Left renal cortex interstitium (tissue), 4 donors: Measurements from ENCODE around the gene PSMD8. TPM values are rescaled to one million over a fixed set of nuclear protein-coding genes. Genes with fewer than 3 reads are reported as not detected.
A peak's percentile ranks its signal among the peaks of the same experiment; 100 is the strongest.
"Not testable (repeated sequence)": the region's sequence is repeated elsewhere in the genome, so short reads cannot be mapped to it uniquely, and the experiment has no call there.

ENCODE experiments used
- DNase-seq, 4 donors: peaks; one replicate each; pipeline ENCODE4 v3.0.0-alpha.2; 2013; ENCODE audit warnings: low read depth in 4 of 4, low spot score in 2 of 4, missing footprints in 1 of 4
- polyA plus RNA-seq, 4 donors: library from polyadenylated mRNA; unstranded; fragments of 120-200 nt; gene quantifications; one replicate each; pipeline ENCODE4 v1.2.1, GENCODE V29; 2013; ENCODE audit not compliant: insufficient read length in 4 of 4

PSMD8 gene
- 100 to 1,000 TPM; 150 to 193 (median 165) TPM for polyA plus RNA-seq

- peak; percentile 92 to 98 (median 96) for DNase-seq
Observed at GRCh38 chr19:38374332-38375097, at the start of gene PSMD8. PSMD8 (plus strand) TSS chr19:38374571; CDS start chr19:38374602, 31 bp downstream.

- no peak for DNase-seq
Observed at GRCh38 chr19:38326591-38326990, 47.8 kb upstream of the PSMD8 start.

DNA sequence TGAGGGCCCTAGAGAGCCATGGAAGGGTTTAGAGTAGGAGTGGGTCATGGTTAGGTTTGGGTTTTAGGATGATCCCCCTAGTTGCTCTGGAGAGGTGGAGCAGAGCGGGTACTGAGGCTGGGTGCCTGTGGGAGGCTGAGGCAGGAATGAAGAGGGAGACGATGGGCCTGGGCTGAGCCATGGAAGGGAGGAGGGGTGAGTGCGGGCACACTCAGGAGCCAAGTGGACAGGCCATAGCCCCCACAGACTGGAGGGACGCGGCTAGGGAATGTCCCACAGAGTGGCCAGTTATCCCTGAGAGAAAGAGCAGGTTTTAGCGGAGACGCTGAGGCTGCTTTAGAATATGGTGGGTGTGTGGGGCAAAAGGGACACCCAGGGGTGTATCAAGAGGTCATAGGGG, 44.7 kb upstream of the PSMD8 start:
- DNase-seq, result no peak

- DNase-seq, result no peak
Observed at GRCh38 chr19:38331728-38332127, 42.6 kb upstream of the PSMD8 start.

- no peak for DNase-seq
Observed at GRCh38 chr19:38333245-38333644, 41.1 kb upstream of the PSMD8 start.

GRCh38 chr19:38335949-38336637, 38.3 kb upstream of the PSMD8 start:
- DNase-seq, result peak; percentile 69 to 87 (median 76)

DNA sequence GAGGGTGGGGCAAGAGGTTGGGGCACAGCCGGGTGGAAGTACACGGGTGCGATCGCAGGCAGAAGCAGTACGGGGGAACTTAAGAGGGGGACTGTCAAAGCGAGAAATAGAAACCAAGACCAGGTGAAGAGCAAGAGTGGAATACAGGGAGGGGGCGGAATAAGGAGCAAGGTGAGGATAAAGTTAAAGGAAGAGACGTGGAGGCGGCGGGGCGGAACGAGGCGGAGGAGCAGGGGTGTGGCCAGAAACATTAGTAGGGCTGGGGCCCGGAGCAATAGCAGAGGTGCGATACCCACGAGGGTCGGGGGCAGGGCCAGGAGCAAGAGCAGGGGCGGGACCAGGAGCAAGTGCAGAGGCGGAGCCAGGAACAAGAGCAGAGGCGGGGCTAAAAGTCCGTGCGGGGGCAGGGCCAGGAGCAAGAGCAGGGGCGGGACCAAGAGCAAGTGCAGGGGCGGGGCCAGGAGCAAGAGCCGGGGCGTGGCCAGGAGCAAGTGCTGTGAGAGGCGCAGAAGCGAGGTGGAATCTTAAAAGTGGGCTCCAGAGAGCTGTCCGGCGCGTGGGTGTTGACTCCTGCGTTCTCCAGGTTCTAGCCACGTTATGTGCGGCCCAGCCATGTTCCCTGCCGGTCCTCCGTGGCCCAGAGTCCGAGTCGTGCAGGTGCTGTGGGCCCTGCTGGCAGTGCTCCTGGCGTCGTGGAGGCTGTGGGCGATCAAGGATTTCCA, 37.6 kb upstream of the PSMD8 start:
- peak in 3 of 4 donors; percentile 75 to 84 (median 80) for DNase-seq

GRCh38 chr19:38337360-38337653, 37.1 kb upstream of the PSMD8 start:
- no peak for DNase-seq

DNA sequence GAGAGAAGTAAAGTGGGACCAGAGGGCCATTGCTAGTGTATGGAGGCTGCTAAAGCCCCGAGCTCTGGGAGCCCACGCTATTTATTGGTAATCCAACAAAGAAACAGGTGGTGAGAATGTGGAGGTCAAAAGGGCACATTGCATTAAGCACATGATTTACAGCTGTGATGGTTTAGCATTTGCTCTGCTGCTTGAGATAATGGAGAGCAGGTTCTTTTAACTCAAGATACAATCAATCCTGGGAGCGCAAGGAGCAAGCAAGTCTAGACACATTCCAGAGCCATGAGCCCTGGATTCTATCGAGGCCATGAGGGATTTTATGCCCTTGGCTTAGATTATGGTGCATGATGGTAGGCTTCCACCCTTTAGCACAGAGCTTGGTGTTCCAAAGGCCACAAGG, 35.4 kb upstream of the PSMD8 start:
- DNase-seq, result not testable (repeated sequence)

GRCh38 chr19:38340927-38341326, 33.4 kb upstream of the PSMD8 start:
- no peak for DNase-seq

DNA sequence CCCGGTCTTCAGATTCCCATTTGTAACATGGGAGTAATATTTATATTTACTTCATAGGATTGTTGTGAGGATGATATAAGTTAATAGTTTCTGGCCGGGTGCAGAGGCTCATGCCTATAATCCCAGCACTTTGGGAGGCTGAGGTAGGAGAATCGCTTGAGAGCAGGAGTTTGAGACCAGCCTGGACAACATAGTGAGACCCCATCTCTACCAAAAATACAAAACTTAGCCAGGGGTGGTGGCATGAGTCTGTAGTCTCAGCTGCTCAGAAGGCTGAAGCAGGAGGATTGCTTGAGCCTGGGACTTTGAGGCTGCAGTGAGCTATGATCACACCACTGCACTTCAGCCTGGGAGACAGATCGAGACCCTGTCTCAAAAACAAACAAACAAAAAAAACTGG, 27.5 kb upstream of the PSMD8 start:
- DNase-seq, result no peak

GRCh38 chr19:38350883-38351282, 23.5 kb upstream of the PSMD8 start:
- DNase-seq, result no peak

DNA sequence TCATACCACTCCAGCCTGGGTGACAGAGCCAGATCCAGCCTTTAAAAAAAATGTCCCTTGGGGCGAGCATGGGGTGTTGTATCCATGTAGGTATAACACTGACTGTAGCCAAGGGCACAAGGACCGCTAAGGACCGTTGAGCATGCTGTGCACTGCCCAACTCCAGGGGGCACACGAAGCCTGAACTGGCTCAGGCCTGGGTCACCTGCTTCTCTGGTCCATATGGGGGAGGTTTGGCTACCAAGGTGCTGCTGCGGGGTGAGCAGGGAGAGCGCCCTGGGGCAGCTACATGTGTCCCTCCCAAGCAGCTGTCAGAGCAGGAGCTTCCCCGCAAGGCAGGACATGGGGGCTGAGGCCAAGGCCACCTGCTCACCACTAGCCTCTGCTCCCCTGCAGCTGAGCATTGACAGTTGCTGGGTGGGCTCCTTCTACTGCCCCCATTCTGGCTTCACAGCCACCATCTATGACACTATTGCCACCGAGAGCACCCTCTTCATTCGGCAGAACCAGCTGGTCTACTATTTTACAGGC, 22.4 kb upstream of the PSMD8 start:
- no peak for DNase-seq

GRCh38 chr19:38352611-38353010, 21.8 kb upstream of the PSMD8 start:
- DNase-seq, result no peak

- DNase-seq, result no peak
Observed at GRCh38 chr19:38355728-38356725, 18.3 kb upstream of the PSMD8 start.

- no peak for DNase-seq
Observed at GRCh38 chr19:38358071-38358470, 16.3 kb upstream of the PSMD8 start.

DNA sequence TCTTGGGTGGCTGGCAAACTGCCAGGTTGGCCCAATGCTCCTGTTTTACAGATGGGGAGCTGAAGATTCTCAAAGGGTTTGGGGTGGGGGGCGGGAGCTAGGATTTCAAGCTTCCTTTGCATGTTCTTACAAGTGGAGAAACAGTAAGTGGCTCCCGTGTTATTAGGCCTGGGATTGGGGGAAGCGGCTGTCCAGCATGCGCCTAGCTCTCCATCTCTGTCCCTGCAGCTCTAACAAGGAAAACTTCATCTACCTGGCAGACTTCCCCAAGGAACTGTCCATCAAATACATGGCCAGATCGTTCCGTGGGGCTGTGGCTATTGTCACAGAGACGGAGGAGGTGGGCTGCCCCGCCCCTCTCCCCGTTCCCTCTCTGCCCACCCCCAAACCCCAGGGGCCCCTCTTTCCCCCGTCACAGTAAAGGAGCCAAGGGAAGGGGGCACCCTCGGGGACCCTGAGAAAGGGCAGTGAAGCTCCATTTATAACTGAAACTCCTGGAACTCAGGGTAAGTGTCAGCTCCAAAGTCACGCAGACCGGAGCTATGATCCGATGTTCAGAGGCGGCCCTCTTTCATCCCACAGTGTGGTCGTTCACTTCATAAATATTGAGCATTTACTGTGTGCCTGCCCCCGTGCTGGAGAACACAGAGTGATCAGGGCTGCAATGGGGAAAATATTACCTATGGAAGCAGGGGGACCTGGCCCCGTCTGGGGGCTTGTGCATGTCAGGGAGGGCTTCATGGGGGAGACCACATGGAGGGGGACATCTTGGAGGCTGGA, 14.9 kb upstream of the PSMD8 start:
- DNase-seq, result no peak

GRCh38 chr19:38360351-38360750, 14.0 kb upstream of the PSMD8 start:
- DNase-seq, result no peak
